SK-N-MC (cell line): ENCODE results near the gene NPTX1.

ENCODE experiments used
- DNase-seq: peaks from one replicate; pipeline ENCODE4 v3.0.0-alpha.2; 2011; ENCODE audit warnings: low read depth, low spot score
- H3K27ac ChIP-seq: fragments of 200-600 bp; sonication (generic); 2 replicates; pipeline ENCODE4 v1.5.1; 2016; ENCODE audit warnings: mixed run types
- H3K36me3 ChIP-seq: fragments of 200-600 bp; sonication (generic); 2 replicates; pipeline ENCODE4 v1.6.1; 2017; ENCODE audit warnings: antibody characterized with exemption, low read length, mixed read lengths; ENCODE audit not compliant: insufficient read depth
- H3K4me3 ChIP-seq: fragments of 200-600 bp; sonication (generic); 2 replicates; pipeline ENCODE4 v1.5.1; 2016
- H3K9ac ChIP-seq: fragments of 200-600 bp; sonication (generic); 2 replicates; pipeline ENCODE4 v1.8.0; 2017; ENCODE audit warnings: mixed run types, mixed read lengths; ENCODE audit not compliant: insufficient read length
- H3K9me3 ChIP-seq: fragments of 200-600 bp; sonication (generic); 2 replicates; pipeline ENCODE4 v1.6.1; 2017; ENCODE audit warnings: low read depth, mild to moderate bottlenecking, antibody characterized with exemption, low read length, moderate library complexity, mixed read lengths
- EZH2 ChIP-seq: fragments of 200-600 bp; sonication (generic); IDR thresholded peaks from one replicate; pipeline ENCODE4 v1.6.1; 2017; ENCODE audit warnings: antibody characterized with exemption
- FOXP2 ChIP-seq: optimal IDR thresholded peaks from 2 replicates; pipeline ENCODE3; 2011; ENCODE audit warnings: mild to moderate bottlenecking, moderate library complexity; ENCODE audit not compliant: insufficient read depth; ENCODE audit errors: extremely low read length, control extremely low read depth
- POLR2AphosphoS5 ChIP-seq: IDR thresholded peaks from 2 replicates; pipeline ENCODE4 v1.6.1; 2012; ENCODE audit warnings: mild to moderate bottlenecking, low read depth, low read length, borderline replicate concordance

Gene NPTX1

DNA sequence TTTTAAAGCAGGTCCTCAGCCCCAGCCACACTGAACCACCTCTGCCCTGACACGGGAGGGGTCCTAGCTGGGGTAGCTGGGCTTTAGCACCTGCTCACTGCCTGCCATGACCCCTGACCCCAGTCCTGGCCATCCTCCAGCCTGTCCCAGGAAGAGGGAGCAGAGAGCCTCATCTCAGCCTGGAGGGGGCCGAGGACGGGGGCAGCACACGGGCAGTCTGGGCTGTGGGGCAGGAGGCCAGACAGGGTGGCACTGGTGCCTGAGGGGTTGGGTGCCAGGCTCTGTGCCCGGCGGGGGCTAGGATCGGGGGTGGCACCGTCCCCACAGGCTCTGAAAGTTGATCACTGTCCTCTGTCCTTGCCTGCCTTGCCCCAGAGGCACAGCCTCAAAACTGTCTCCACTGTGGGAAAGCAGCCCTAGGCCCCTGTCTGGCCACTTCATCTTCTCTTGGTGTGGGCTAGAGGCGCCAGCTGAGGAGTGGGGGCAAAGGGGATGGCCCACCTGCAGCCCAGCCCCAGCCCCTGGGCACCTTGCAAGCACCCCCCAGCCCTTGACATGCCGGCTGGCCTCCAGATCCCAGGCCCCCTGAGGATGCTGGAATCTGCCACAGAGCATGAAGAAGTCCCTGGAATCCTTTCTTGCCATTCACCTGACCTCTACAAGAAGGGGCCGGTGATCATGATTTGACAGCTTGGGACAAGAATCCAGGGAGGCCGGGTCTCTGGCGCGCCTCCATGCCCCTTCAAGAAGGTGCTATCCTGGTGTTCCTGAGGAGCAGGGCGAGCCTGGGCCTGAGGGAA, 45.8 kb downstream of the NPTX1 start:
- no peak for TF ChIP-seq POLR2AphosphoS5
- no peak for TF ChIP-seq EZH2
- TF ChIP-seq FOXP2: no peak
- Histone ChIP-seq H3K9ac (no peak overlapping the region), H3K36me3 (no peaks in the 10 kb centered on the region), H3K4me3 (no peak overlapping the region), H3K27ac (no peak overlapping the region), H3K9me3 (no peaks in the 10 kb centered on the region)
- no peak for DNase-seq

- H3K36me3 ChIP-seq: no peaks in the 10 kb centered on the region
Measured at GRCh38 chr17:80429356-80430275, 46.8 kb downstream of the NPTX1 start.

DNA sequence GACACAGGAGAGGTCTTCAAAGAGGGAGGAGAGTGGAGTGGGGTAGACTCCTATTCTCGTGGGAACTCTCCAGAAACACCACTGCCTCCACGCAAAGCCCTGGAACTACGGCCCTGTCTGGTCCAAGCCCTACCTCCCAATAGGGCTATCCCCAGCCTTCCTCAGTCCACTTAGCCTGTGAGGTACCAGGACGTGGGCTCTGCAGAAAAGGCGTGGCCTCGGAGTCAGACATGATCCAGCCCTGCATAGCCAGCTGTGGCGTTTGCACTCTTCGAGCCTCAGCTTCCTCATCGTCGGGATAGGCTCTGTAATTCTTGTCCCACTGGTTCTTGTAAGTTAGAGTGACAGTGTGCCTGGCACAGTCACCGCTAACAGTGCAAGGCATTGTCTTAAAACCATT, 47.6 kb downstream of the NPTX1 start:
- no peak for TF ChIP-seq EZH2
- no peak for TF ChIP-seq FOXP2
- no peak for TF ChIP-seq POLR2AphosphoS5
- H3K36me3 ChIP-seq: no peaks in the 10 kb centered on the region
- DNase-seq: no peak
- H3K9me3 ChIP-seq: no peaks in the 10 kb centered on the region
- H3K4me3 ChIP-seq: no peak overlapping the region
- H3K27ac ChIP-seq: no peak overlapping the region
- H3K9ac ChIP-seq: no peak overlapping the region

More at GRCh38 chr17:80429356-80430275, 46.8 kb downstream of the NPTX1 start:
- TF ChIP-seq EZH2: no peak
- TF ChIP-seq POLR2AphosphoS5: no peak
- no peak for TF ChIP-seq FOXP2
- Histone ChIP-seq H3K9me3 (no peaks in the 10 kb centered on the region), H3K4me3 (no peak overlapping the region), H3K27ac (no peak overlapping the region), H3K9ac (no peak overlapping the region)
- DNase-seq: no peak

DNA sequence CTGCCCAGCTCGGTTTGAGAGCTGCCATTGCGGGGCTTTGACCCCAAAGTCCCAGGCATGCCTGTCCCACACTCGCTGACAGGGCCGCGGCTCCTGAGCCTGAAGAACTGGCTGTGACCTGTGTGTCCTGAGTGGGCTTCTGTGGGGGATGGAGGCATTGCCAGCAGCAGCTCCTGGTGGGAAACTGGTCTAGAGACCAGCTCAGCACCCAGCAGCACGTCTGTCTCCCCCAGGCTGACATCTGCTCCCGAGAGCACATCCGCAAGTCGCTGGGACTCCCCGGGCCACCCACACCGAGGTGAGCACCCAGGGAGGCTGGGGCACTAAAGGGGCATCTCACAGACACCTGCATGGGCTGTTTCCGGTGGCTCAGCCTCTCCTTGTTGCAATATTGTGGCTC, 48.0 kb downstream of the NPTX1 start:
- TF ChIP-seq FOXP2 (no peak), EZH2 (no peak), POLR2AphosphoS5 (no peak)
- Histone ChIP-seq H3K36me3 (no peaks in the 10 kb centered on the region), H3K9me3 (no peaks in the 10 kb centered on the region), H3K4me3 (no peak overlapping the region), H3K9ac (no peak overlapping the region), H3K27ac (no peak overlapping the region)
- DNase-seq: no peak

- TF ChIP-seq EZH2 (no peak), POLR2AphosphoS5 (no peak), FOXP2 (no peak)
- no peak overlapping the region for H3K27ac ChIP-seq
- no peak for DNase-seq
Measured at GRCh38 chr17:80427366-80428282, 48.8 kb downstream of the NPTX1 start.

DNA sequence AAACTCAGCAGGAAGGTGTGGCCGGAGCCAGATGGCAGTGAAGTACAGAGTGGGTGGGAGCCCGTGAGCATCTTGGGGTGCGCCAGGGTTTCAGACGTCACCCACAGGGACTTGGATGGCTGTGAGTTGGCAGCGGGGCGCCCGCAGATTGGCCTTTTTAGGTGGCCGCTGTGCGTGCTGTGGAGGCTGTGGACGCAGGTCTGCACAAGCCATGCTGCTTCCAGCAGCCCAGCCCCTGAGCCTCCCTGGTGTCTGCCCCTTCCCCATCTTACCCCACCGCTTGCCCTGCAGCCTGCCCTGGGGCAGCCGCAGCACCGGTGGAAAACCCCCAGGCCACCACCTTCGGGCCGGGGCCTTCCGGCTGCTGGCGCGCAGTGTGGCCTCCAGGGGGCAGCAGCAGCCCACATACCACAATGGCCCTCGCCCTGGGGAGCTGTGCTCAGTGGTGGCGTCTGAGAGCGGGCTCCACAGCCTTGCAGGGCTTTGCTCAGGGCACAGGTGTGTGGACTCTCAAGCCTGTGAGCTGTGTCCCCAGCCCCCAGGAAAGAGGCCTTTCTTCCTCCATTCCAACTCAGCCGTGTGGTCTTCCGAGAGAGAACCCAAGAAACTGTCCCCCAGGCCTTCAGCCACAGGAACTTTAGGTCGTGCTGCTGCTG, 49.6 kb downstream of the NPTX1 start:
- Histone ChIP-seq H3K9ac (no peak overlapping the region), H3K36me3 (no peaks in the 10 kb centered on the region), H3K9me3 (no peaks in the 10 kb centered on the region), H3K4me3 (no peak overlapping the region), H3K27ac (no peak overlapping the region)
- no peak for DNase-seq
- TF ChIP-seq POLR2AphosphoS5 (no peak), EZH2 (no peak), FOXP2 (no peak)

More at GRCh38 chr17:80427366-80428282, 48.8 kb downstream of the NPTX1 start:
- no peak overlapping the region for H3K9ac ChIP-seq
- no peaks in the 10 kb centered on the region for H3K9me3 ChIP-seq
- H3K36me3 ChIP-seq: no peaks in the 10 kb centered on the region
- H3K4me3 ChIP-seq: no peak overlapping the region

DNA sequence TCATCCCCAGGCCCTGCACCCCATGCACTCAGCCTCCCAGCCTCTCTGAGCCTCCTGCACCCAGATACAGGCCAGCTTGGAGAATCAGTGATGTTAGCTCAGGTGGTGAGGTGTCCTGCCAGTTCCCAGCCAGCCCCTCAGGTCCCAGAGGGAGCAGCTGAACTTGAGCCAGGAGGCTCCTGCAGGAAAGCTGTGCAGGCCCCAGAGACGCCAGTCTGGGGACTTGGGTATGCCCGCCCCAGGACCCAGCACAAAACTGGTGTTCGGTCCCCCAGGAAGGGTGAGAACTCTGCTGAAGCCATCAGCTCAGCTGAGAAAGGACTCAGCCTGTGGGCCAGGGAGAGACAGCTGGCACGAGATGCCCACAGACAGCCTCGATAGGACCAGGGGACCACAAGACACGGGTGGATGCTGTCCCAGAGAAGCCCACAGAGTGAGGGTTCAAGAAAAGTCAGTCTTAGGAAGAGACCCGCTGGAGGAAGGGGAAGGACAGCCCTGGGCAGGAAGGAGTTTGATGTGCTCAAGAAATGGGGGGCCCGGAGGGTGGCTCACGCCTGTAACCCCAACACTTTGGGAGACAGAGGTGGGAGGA, 50.5 kb downstream of the NPTX1 start:
- Histone ChIP-seq H3K9ac (no peak overlapping the region), H3K9me3 (no peaks in the 10 kb centered on the region), H3K36me3 (no peaks in the 10 kb centered on the region), H3K4me3 (no peak overlapping the region), H3K27ac (no peak overlapping the region)
- TF ChIP-seq POLR2AphosphoS5: no peak
- TF ChIP-seq EZH2: no peak
- no peak for TF ChIP-seq FOXP2
- DNase-seq: no peak
